GM12878 (cell line): ENCODE data around the gene DCC. TPM values are rescaled to one million over a fixed set of nuclear protein-coding genes. Genes with fewer than 3 reads are reported as not detected.

Source experiments
- ATAC-seq: fragments of 200-7000 bp; cut with Tn5 transposase; 3 replicates; pipeline ENCODE4 v1.9.1; 2020; ENCODE audit warnings: mild to moderate bottlenecking, moderate library complexity
- BruUV-seq: library from RNA; stranded (reverse); fragments of 400-500 nt; replicated peaks from 2 replicates; lab custom pipeline; 2021; lab: Mats Ljungman, UMichigan
- CTCF ChIA-PET: fragments of 300-600 bp; sonication (Branson Sonifier 250); formaldehyde crosslinking; extraction: SDS; loops from one replicate; lab custom pipeline; 2021; ENCODE audit warnings: inconsistent platforms; lab: Yijun Ruan, JAX
- POLR2A ChIA-PET: fragments of 350-600 bp; formaldehyde crosslinking; extraction: SDS; loops from one replicate; lab custom pipeline; 2021; ENCODE audit warnings: inconsistent platforms; lab: Charles Lee
- RAD21 ChIA-PET: fragments of 300-600 bp; sonication (Branson Sonifier 250); formaldehyde crosslinking; loops from one replicate; lab custom pipeline; 2023; ENCODE audit warnings: antibody characterized with exemption; ENCODE audit not compliant: unreplicated experiment; lab: Charles Lee
- SMC1A ChIA-PET: fragments of 300-600 bp; sonication (Branson Sonifier 250); formaldehyde crosslinking; loops from one replicate; lab custom pipeline; 2023; ENCODE audit not compliant: unreplicated experiment, uncharacterized antibody; lab: Charles Lee
- DNase-seq: peaks from one replicate; pipeline ENCODE4 v3.0.0-alpha.2; 2011; ENCODE audit warnings: low read depth, low spot score
- FAIRE-seq: peaks from 3 replicates; lab custom pipeline; 2011; peaks lifted over from hg19 to GRCh38; lab: Jason Lieb, UNC
- H2AFZ ChIP-seq: 2 replicates; pipeline ENCODE4 v1.6.0; 2011; ENCODE audit warnings: low read depth, low read length, control low read depth; ENCODE audit not compliant: control insufficient read depth
- H3K27ac ChIP-seq: 2 replicates; pipeline ENCODE4 v1.5.1; 2011; ENCODE audit warnings: control low read depth; ENCODE audit not compliant: control insufficient read depth, insufficient read depth
- H3K27me3 ChIP-seq, 2 experiments: replicated peaks in 1 of 2; 2 replicates each; pipeline versions ENCODE4 v1.6.0 to v1.6.1; 2011; ENCODE audit warnings: low read length in 1 of 2; ENCODE audit not compliant: control insufficient read depth in 2 of 2, insufficient read depth in 2 of 2
- H3K36me3 ChIP-seq, 2 experiments: 2 replicates each; pipeline ENCODE4 v1.5.1; 2011; ENCODE audit warnings: low read length in 1 of 2; ENCODE audit not compliant: control insufficient read depth in 2 of 2, insufficient read depth in 2 of 2
- H3K4me1 ChIP-seq: 2 replicates; pipeline ENCODE4 v1.6.1; 2011; ENCODE audit warnings: mild to moderate bottlenecking, low read length, moderate library complexity, mixed read lengths; ENCODE audit not compliant: control insufficient read depth, insufficient read depth
- H3K4me2 ChIP-seq: 2 replicates; pipeline ENCODE4 v1.6.0; 2011; ENCODE audit warnings: control low read depth; ENCODE audit not compliant: control insufficient read depth, insufficient read depth
- H3K4me3 ChIP-seq: fragments of 200-600 bp; sonication (generic); 2 replicates; pipeline ENCODE4 v1.5.1; 2016
- H3K79me2 ChIP-seq: 2 replicates; pipeline ENCODE4 v1.6.0; 2011; ENCODE audit warnings: low read length; ENCODE audit not compliant: control insufficient read depth, insufficient read depth
- H3K9ac ChIP-seq: 2 replicates; pipeline ENCODE4 v1.8.0; 2011; ENCODE audit warnings: low read length, control low read depth, mixed read lengths; ENCODE audit not compliant: control insufficient read depth, insufficient read depth
- H3K9me3 ChIP-seq: replicated peaks from 3 replicates; pipeline ENCODE4 v1.5.1; 2011; ENCODE audit warnings: mild to moderate bottlenecking, low read length; ENCODE audit not compliant: control insufficient read depth, insufficient read depth
- H4K20me1 ChIP-seq: 2 replicates; pipeline ENCODE4 v1.6.0; 2011; ENCODE audit not compliant: control insufficient read depth, insufficient read depth
- ATF7 ChIP-seq: fragments of 450-650 bp; IDR thresholded peaks from 2 replicates; pipeline ENCODE4 v1.6.1; 2016; ENCODE audit warnings: low read depth, mild to moderate bottlenecking
- CHD1 ChIP-seq: IDR thresholded peaks from 2 replicates; pipeline ENCODE4 v1.6.1; 2012; ENCODE audit warnings: low read depth, low read length, improper control_type of control experiment
- KDM1A ChIP-seq: fragments of 200-600 bp; sonication (generic); IDR thresholded peaks from 2 replicates; pipeline ENCODE4 v1.6.1; 2016; ENCODE audit warnings: borderline replicate concordance
- POLR2A ChIP-seq: IDR thresholded peaks from 2 replicates; pipeline ENCODE4 v1.6.1; 2011; ENCODE audit warnings: low read depth, mild to moderate bottlenecking, low read length
- POLR2AphosphoS2 ChIP-seq: IDR thresholded peaks from 2 replicates; pipeline ENCODE4 v1.6.1; 2011; ENCODE audit warnings: low read depth, mild to moderate bottlenecking, low read length, improper control_type of control experiment, moderate library complexity
- POLR2AphosphoS5 ChIP-seq: IDR thresholded peaks from 2 replicates; pipeline ENCODE4 v1.6.1; 2011; ENCODE audit warnings: mild to moderate bottlenecking, low read length, inconsistent platforms
- RAD21 ChIP-seq: IDR thresholded peaks from 2 replicates; pipeline ENCODE4 v1.6.1; 2011; ENCODE audit warnings: mild to moderate bottlenecking, low read depth, low read length, moderate library complexity; ENCODE audit not compliant: insufficient read depth
- RBBP5 ChIP-seq: fragments of 200-600 bp; sonication (generic); conservative IDR thresholded peaks from 2 replicates; pipeline ENCODE4 v1.6.1; 2016
- SMARCA5 ChIP-seq: fragments of 450-650 bp; IDR thresholded peaks from 2 replicates; pipeline ENCODE4 v1.6.1; 2017; ENCODE audit warnings: mild to moderate bottlenecking
- SPI1 ChIP-seq: IDR thresholded peaks from 2 replicates; pipeline ENCODE4 v1.6.1; 2011; ENCODE audit warnings: low read depth, mild to moderate bottlenecking, low read length, moderate library complexity, borderline replicate concordance; ENCODE audit not compliant: insufficient read depth
- SREBF1 ChIP-seq: IDR thresholded peaks from 2 replicates; pipeline ENCODE4 v1.6.1; 2012; ENCODE audit warnings: mild to moderate bottlenecking, low read length
- SRF ChIP-seq, 2 experiments: IDR thresholded peaks; 2 replicates each; pipeline ENCODE4 v1.6.1; 2011; ENCODE audit warnings: low read depth in 2 of 2, low read length in 2 of 2, mild to moderate bottlenecking in 1 of 2, moderate library complexity in 1 of 2
- YBX1 ChIP-seq: fragments of 450-650 bp; IDR thresholded peaks from 2 replicates; pipeline ENCODE4 v1.6.1; 2016; ENCODE audit warnings: antibody characterized with exemption
- ZNF217 ChIP-seq: fragments of 450-650 bp; IDR thresholded peaks from 2 replicates; pipeline ENCODE4 v1.6.1; 2017; ENCODE audit warnings: antibody characterized with exemption, mild to moderate bottlenecking
- in situ Hi-C: fragments of 300-500 bp; cut with MboI; formaldehyde crosslinking; loops from 9 replicates; pipeline ENCODE4 v1.14.3; 2018; ENCODE audit warnings: mixed read lengths
- intact Hi-C: fragments of 100-400 bp; cut with micrococcal nuclease; formaldehyde crosslinking; loops from one replicate; pipeline ENCODE4 v1.14.2; 2022; ENCODE audit not compliant: unreplicated experiment
- polyA plus RNA-seq, 11 experiments: library from polyadenylated mRNA; depleted of rRNA in 4 of 11; unstranded in 6 of 11; stranded (reverse) in 5 of 11; fragments of >200 nt; fragmentation: Nextera tagmentation in 4 of 11; fragmentation: Illumina TruSeq in 1 of 11; extraction: Ambion mirVana in 4 of 11; extraction: Trizol in 1 of 11; gene quantifications; 1 replicate in 1 of 11; 2 replicates in 10 of 11; pipeline versions ENCODE4 v1.2.1 to v1.2.3, GENCODE V29; 2011 to 2016; ENCODE audit warnings: inconsistent platforms in 2 of 11, missing spikeins in 2 of 11, low read depth in 1 of 11
- total RNA-seq, 4 experiments: library from RNA; depleted of rRNA in 3 of 4; stranded (reverse); fragments of >200 nt in 3 of 4; fragmentation: Illumina TruSeq in 1 of 4; extraction: Trizol in 1 of 4; gene quantifications; 2 replicates each; pipeline versions ENCODE4 v1.2.1 to v1.2.3, GENCODE V29; 2013 to 2021
- TF ChIP-seq, protein P1 (sequence below): fragments of 450-650 bp; IDR thresholded peaks from 2 replicates; pipeline ENCODE4 v1.6.1; 2018; ENCODE audit warnings: mild to moderate bottlenecking, low read depth, moderate library complexity; ENCODE audit not compliant: partially characterized antibody

Gene DCC
- total and polyA plus RNA-seq, 10 of the 15 experiments (the other 5 are each of a cell fraction or from before 2014, with no cell fraction given): 0.01 TPM; not detected in 9

DNA sequence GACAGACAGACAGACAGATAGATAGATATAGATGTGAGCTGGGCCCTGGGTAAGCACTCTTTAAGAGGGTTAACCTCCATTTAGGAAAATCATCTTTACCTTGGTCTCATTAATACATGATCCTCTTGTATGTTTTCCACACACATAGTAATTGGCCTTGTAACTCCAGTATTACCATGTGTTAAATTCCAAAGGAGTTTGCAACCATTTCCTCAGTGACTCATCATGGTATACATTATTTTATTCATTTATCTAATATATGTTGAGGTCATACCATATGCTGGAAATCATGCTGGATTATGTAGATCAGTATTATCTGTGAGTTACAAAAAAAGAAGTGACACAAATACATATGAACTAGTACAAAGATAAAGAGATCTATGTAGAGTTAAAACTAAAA, 504.3 kb downstream of the DCC start:
- Histone ChIP-seq H3K4me2 (no peak overlapping the region), H3K9ac (no peak overlapping the region), H3K27me3 (no peaks in the 10 kb centered on the region), H4K20me1 (no peaks in the 10 kb centered on the region), H3K9me3 (no peaks in the 10 kb centered on the region), H3K27ac (no peak overlapping the region), H3K4me3 (no peak overlapping the region), H3K36me3 (no peaks in the 10 kb centered on the region), H3K4me1 (no peaks in the 10 kb centered on the region), H2AFZ (no peak overlapping the region), H3K79me2 (no peaks in the 10 kb centered on the region)
- FAIRE-seq (no peak), ATAC-seq (no peak), DNase-seq (no peak)
- ChIA-PET POLR2A (no interaction called here), RAD21 (no interaction called here), CTCF (no interaction called here), SMC1A (no interaction called here)
- no TSS peak for BruUV-seq
- in situ Hi-C loops (no loop called here), intact Hi-C loops (no loop called here)
- no peak for TF ChIP-seq POLR2A
- TF ChIP-seq CHD1: no peak
- no peak for TF ChIP-seq SPI1
- TF ChIP-seq KDM1A: no peak
- TF ChIP-seq POLR2AphosphoS5: no peak
- TF ChIP-seq, protein P1, sequence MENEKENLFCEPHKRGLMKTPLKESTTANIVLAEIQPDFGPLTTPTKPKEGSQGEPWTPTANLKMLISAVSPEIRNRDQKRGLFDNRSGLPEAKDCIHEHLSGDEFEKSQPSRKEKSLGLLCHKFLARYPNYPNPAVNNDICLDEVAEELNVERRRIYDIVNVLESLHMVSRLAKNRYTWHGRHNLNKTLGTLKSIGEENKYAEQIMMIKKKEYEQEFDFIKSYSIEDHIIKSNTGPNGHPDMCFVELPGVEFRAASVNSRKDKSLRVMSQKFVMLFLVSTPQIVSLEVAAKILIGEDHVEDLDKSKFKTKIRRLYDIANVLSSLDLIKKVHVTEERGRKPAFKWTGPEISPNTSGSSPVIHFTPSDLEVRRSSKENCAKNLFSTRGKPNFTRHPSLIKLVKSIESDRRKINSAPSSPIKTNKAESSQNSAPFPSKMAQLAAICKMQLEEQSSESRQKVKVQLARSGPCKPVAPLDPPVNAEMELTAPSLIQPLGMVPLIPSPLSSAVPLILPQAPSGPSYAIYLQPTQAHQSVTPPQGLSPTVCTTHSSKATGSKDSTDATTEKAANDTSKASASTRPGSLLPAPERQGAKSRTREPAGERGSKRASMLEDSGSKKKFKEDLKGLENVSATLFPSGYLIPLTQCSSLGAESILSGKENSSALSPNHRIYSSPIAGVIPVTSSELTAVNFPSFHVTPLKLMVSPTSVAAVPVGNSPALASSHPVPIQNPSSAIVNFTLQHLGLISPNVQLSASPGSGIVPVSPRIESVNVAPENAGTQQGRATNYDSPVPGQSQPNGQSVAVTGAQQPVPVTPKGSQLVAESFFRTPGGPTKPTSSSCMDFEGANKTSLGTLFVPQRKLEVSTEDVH: no peak
- no peak for TF ChIP-seq ZNF217
- no peak for TF ChIP-seq YBX1
- TF ChIP-seq RBBP5: no peak
- TF ChIP-seq ATF7: no peak
- TF ChIP-seq RAD21: no peak
- TF ChIP-seq SRF (IDR thresholded peaks at IDR 0.05; ENCODE audit: low read depth in 2 of 2, low read length in 2 of 2): no peak
- TF ChIP-seq SMARCA5: no peak
- no peak for TF ChIP-seq SREBF1
- no peak for TF ChIP-seq POLR2AphosphoS2
